ENCODE results near the gene TRMT10A. TPM values are rescaled to one million over a fixed set of nuclear protein-coding genes. Genes with fewer than 3 reads are reported as not detected.

TRMT10A gene
- total RNA-seq, 4 donors from 2014 or later, result 3.8 to 8.4 (median 5.7) TPM

DNA sequence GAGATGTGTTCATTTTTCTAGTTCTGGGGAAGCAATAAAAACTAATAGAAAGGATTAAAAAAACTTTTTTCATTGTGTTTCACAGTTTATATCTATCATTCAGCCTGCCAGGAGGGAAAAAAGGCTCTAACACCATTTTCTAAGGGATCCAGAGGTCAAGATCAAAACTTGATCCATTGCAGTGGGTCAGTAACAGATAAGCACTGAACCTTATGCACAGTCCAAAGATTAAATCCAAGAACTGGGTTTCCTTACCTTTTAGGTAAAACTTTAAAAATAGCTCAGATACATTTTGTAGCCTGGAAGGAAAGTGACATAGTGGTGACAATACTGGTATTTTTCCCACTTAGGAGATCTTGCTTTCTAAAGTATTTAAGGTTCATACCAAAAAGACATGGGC is 23.5 kb upstream of the TRMT10A start:
- Histone ChIP-seq H3K9me3 (no peaks in the 10 kb centered on the region), H3K36me3 (peaks cover 0 to 9% (median 0%) of the 10 kb centered on the region in 3 donors), H3K27ac (peak overlapping the region in 2 of 4 donors; percentile 2 to 37), H3K27me3 (no peaks in the 10 kb centered on the region), H3K4me3 (peak overlapping the region in 1 of 4 donors; percentile 1), H3K4me1 (no peaks in the 10 kb centered on the region)
- no peak for DNase-seq
- TF ChIP-seq POLR2A (IDR thresholded peaks at IDR 0.05), result no peak
- TF ChIP-seq, protein P1, sequence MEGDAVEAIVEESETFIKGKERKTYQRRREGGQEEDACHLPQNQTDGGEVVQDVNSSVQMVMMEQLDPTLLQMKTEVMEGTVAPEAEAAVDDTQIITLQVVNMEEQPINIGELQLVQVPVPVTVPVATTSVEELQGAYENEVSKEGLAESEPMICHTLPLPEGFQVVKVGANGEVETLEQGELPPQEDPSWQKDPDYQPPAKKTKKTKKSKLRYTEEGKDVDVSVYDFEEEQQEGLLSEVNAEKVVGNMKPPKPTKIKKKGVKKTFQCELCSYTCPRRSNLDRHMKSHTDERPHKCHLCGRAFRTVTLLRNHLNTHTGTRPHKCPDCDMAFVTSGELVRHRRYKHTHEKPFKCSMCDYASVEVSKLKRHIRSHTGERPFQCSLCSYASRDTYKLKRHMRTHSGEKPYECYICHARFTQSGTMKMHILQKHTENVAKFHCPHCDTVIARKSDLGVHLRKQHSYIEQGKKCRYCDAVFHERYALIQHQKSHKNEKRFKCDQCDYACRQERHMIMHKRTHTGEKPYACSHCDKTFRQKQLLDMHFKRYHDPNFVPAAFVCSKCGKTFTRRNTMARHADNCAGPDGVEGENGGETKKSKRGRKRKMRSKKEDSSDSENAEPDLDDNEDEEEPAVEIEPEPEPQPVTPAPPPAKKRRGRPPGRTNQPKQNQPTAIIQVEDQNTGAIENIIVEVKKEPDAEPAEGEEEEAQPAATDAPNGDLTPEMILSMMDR (IDR thresholded peaks at IDR 0.05), result no peak

DNA sequence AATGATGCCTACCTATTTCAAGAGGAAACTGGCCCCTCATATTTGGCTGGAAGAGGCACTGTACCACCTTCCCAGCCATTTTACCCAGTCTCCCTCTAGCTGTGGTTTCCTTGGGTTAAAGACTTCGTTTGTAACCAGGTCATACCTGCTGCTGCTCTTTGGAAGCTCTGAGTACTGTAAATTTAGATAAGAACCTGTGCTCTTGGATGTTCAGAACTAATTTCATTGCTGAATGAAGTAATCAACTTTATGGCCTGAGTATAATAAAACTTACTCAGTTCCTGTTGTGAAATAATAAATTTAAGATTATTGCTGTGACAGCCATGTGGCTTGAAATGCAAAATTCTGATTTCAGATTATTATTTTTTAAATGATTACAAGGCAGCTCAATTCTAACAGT is 23.0 kb upstream of the TRMT10A start:
- Histone ChIP-seq H3K27ac (peak overlapping the region in 3 of 4 donors; percentile 29 to 70 (median 58)), H3K4me1 (no peaks in the 10 kb centered on the region), H3K4me3 (peak overlapping the region in 1 of 4 donors; percentile 1), H3K9me3 (no peaks in the 10 kb centered on the region), H3K27me3 (no peaks in the 10 kb centered on the region), H3K36me3 (peaks cover 0 to 9% (median 0%) of the 10 kb centered on the region in 3 donors)
- no peak for DNase-seq
- peak in 1 of 2 donors; percentile 39 for TF ChIP-seq POLR2A (IDR thresholded peaks at IDR 0.05)
- TF ChIP-seq, protein P1 (IDR thresholded peaks at IDR 0.05), result peak in 3 of 6 experiments; percentile 40 to 58 (median 51)

GRCh38 chr4:99586322-99586721 is 22.5 kb upstream of the TRMT10A start:
- Histone ChIP-seq H3K27ac (peak overlapping the region in 3 of 4 donors; percentile 29 to 70 (median 58)), H3K9me3 (no peaks in the 10 kb centered on the region), H3K4me3 (no peak overlapping the region), H3K27me3 (no peaks in the 10 kb centered on the region), H3K36me3 (peaks cover 0 to 9% (median 0%) of the 10 kb centered on the region in 3 donors), H3K4me1 (no peaks in the 10 kb centered on the region)
- no peak for TF ChIP-seq POLR2A (IDR thresholded peaks at IDR 0.05)
- TF ChIP-seq, protein P1 (IDR thresholded peaks at IDR 0.05), result no peak
- no peak for DNase-seq

DNA sequence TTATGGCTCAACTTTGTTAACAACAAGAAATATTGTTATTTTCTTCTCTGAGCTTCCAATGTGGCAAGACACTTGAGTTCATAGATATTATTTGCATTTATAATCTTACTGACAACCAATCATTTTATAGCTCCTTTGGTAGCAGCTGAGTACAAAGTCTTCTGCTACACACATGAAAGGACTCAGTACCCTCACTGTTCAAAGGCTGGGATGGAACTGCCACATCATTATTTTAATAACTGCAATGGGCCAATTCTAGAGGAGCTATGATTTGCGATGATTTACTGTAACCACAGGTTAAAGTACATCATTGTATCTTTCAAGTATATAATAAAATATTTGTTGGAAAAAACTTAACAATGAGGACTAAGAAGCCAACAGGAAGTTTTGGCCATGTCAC is 21.7 kb upstream of the TRMT10A start:
- H3K27me3 ChIP-seq, result no peaks in the 10 kb centered on the region
- no peak overlapping the region for H3K4me3 ChIP-seq
- H3K27ac ChIP-seq, result peak overlapping the region in 2 of 4 donors; percentile 58 to 70
- TF ChIP-seq, protein P1 (IDR thresholded peaks at IDR 0.05), result no peak
- TF ChIP-seq POLR2A (IDR thresholded peaks at IDR 0.05), result no peak
- no peaks in the 10 kb centered on the region for H3K9me3 ChIP-seq
- H3K4me1 ChIP-seq, result no peaks in the 10 kb centered on the region
- H3K36me3 ChIP-seq, result peaks cover 0 to 9% (median 0%) of the 10 kb centered on the region in 3 donors
- peak in 1 of 3 donors; percentile 55 for DNase-seq

GRCh38 chr4:99578714-99579113 is 14.9 kb upstream of the TRMT10A start:
- Histone ChIP-seq H3K4me1 (peaks cover 0 to 6% (median 0%) of the 10 kb centered on the region in 4 donors), H3K9me3 (no peaks in the 10 kb centered on the region), H3K36me3 (no peaks in the 10 kb centered on the region), H3K4me3 (peak overlapping the region in 2 of 4 donors; percentile 35 to 43), H3K27ac (peak overlapping the region in 1 of 4 donors; percentile 11), H3K27me3 (no peaks in the 10 kb centered on the region)
- no peak for DNase-seq
- TF ChIP-seq POLR2A (IDR thresholded peaks at IDR 0.05), result no peak
- TF ChIP-seq, protein P1 (IDR thresholded peaks at IDR 0.05), result no peak
